ENCODE results near the gene REG4. TPM values are rescaled to one million over a fixed set of nuclear protein-coding genes. Genes with fewer than 3 reads are reported as not detected.

REG4 gene
- total and polyA plus RNA-seq, 2 donors, result 0.14 TPM; not detected in 1

DNA sequence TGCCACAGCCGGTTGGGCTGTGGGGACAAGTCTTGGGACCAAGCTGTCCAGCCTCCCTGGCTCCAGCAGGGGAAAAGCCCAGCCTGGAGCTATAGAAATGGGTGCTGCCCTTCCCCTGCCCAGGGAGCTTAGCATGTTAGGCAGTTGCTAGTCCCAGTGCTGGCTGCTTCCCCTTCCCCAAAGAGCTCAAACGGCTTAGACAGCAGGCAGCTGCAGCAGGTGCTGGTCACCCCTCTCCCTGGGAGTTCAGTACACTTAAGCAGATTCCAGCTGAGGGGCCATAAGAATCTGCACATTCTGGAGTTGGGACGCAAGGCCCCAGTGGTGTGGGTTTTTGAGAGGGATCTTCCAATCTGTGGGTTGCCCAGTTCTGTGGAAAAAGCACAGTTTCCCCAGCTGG lies 11.1 kb upstream of the REG4 start:
- Histone ChIP-seq H3K36me3 (ENCODE audit: insufficient read depth) (no peaks in the 10 kb centered on the region), H3K4me1 (ENCODE audit: insufficient read depth) (no peaks in the 10 kb centered on the region), H3K4me3 (ENCODE audit: low read depth, low read length) (no peak overlapping the region), H3K27ac (ENCODE audit: low read depth) (no peak overlapping the region)
- 84% methylated on average over 3 of the region's 3 CpGs for WGBS
- no peak for DNase-seq (ENCODE audit: extremely low spot score)

DNA sequence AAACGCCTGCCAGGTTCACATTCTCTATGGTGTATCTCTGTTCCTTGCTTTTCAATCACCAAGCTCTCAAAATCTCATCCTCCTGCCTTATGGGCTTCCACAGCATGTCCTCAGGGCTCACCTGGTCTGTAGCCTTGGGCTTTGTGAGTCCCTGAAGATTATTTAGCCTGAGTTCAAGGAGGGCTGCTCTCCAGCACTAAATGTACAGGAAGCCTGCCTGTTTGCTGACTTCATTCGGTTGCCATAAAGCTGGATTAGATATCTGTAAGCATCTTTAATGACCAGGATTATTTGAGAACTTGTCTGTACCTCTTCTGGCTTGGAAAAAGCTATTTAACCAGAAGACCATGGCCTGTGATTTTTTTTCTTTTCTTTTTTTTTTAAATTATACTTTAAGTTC lies 6.9 kb upstream of the REG4 start:
- DNase-seq (ENCODE audit: extremely low spot score), result no peak
- WGBS, result 71% methylated on average over 2 of the region's 2 CpGs
- H3K4me1 ChIP-seq (ENCODE audit: insufficient read depth), result peaks cover 1% of the 10 kb centered on the region
- no peak overlapping the region for H3K4me3 ChIP-seq (ENCODE audit: low read depth, low read length)
- no peaks in the 10 kb centered on the region for H3K36me3 ChIP-seq (ENCODE audit: insufficient read depth)
- no peak overlapping the region for H3K27ac ChIP-seq (ENCODE audit: low read depth)

DNA sequence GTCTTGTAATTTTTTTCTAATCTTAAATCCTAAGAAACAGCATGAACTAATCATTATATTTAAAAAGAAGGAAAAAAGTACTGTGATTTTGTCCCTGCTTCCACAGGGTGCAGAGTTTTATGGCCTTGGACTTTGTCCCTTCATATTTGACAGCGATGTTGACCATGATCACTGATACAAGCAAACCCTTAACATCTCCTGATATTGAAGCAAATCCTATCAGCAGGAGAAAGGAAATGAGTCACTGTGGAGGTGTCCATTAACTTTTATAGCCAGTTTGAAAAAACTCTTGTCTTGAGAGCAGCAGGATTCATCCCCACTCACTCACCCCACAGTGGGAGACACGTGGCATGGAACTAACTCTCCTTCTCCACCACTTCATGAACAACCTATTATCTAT lies 5.1 kb upstream of the REG4 start:
- Histone ChIP-seq H3K4me1 (ENCODE audit: insufficient read depth) (peaks cover 1% of the 10 kb centered on the region), H3K4me3 (ENCODE audit: low read depth, low read length) (no peak overlapping the region), H3K36me3 (ENCODE audit: insufficient read depth) (no peaks in the 10 kb centered on the region), H3K27ac (ENCODE audit: low read depth) (no peak overlapping the region)
- DNase-seq (ENCODE audit: extremely low spot score), result no peak
- 76% methylated on average over 2 of the region's 2 CpGs for WGBS

DNA sequence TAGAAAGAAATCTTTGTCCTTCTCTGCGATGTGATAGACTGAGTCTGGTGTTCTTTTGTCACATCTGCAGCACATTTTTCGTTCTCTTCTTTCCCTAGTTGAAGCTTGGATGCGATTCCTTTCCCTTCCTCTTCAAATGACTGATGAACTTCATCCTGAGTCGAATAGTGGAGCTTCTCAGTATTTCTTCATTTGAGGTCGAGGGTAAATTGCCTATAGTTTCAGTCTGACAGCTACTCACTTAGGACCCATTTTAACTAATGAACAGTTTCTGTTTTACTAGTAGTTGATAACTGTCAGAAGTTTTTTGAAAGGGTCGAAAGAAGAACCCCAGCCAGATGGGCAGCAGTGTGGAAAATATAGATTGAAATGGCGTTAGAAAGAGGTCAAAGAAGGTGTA lies 4.7 kb upstream of the REG4 start:
- Histone ChIP-seq H3K4me1 (ENCODE audit: insufficient read depth) (peaks cover 1% of the 10 kb centered on the region), H3K36me3 (ENCODE audit: insufficient read depth) (no peaks in the 10 kb centered on the region), H3K27ac (ENCODE audit: low read depth) (no peak overlapping the region), H3K4me3 (ENCODE audit: low read depth, low read length) (no peak overlapping the region)
- no peak for DNase-seq (ENCODE audit: extremely low spot score)
- WGBS, result 83% methylated on average over 7 of the region's 7 CpGs

DNA sequence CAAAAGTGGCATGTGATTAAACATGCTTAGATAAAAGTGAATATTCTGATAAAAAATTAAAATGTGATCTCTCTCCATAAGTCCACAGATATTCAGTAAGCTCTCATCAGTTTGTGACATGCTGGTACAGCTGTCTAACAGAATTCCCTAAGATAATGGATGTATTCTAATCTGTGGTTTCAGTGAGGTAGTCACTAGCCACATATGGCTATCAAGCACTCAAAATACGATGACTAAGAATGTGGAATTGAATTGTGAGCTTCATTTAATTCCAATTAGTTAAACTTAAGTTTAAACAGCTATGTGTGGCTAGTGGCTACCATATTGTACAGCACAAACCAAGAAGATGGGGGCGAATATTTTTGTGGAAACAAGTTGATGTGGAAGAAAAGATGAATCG lies 4.1 kb upstream of the REG4 start:
- no peak for DNase-seq (ENCODE audit: extremely low spot score)
- Histone ChIP-seq H3K4me1 (ENCODE audit: insufficient read depth) (peaks cover 1% of the 10 kb centered on the region), H3K27ac (ENCODE audit: low read depth) (no peak overlapping the region), H3K4me3 (ENCODE audit: low read depth, low read length) (no peak overlapping the region), H3K36me3 (ENCODE audit: insufficient read depth) (no peaks in the 10 kb centered on the region)
- WGBS, result 91% methylated on average over 3 of the region's 3 CpGs

DNA sequence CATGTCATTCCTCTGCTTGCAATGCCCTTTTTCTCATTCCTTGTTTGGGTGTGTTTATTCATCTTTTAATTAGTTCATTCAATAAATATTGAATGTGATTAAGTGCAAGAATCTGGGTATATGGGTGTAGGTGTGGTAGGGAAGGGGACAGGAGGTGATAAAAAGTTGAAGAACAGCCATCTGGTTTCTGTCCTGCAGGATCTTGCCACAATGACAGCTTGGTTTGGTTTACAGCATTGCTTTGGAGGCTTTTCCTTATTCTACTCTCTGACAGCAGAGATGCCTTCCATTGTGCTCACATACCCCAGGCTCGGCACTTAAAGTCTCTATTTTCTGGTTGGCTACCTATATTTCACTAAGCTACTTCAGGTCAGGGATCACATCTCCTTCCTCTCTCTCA lies 3.0 kb upstream of the REG4 start:
- WGBS, result 64% methylated on average over 1 of the region's 1 CpG
- no peaks in the 10 kb centered on the region for H3K36me3 ChIP-seq (ENCODE audit: insufficient read depth)
- no peak overlapping the region for H3K4me3 ChIP-seq (ENCODE audit: low read depth, low read length)
- DNase-seq (ENCODE audit: extremely low spot score), result no peak
- peaks cover 1% of the 10 kb centered on the region for H3K4me1 ChIP-seq (ENCODE audit: insufficient read depth)
- H3K27ac ChIP-seq (ENCODE audit: low read depth), result no peak overlapping the region

DNA sequence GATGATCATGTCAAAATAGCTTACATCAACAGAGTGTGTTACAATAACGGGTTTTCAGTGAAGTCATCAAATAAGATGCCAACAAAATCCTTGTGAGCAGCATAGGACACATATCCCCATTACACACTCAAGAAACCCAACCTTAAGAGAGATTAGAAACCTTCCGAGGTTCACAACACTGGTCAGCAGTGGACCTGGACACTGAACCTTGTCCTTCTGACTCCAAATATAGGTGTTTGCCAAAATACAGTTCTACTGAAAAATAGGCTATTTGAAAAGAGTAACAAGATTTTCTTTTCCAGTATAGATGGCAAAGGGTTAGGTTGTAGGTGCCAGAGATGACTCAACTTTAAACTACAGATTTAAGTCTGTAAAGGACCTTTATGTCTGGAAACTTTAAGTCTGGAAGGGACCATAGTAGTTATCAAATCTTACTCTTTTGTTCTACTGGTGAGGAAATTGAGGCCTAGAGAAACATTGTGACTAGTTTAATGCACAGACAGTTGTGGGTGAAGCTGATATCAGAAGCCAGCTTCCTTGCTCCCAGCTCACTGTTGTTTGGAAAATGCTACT lies 811 bp upstream of the REG4 start:
- Histone ChIP-seq H3K27ac (ENCODE audit: low read depth) (no peak overlapping the region), H3K36me3 (ENCODE audit: insufficient read depth) (no peaks in the 10 kb centered on the region), H3K4me3 (ENCODE audit: low read depth, low read length) (no peak overlapping the region), H3K4me1 (ENCODE audit: insufficient read depth) (peaks cover 1% of the 10 kb centered on the region)
- 91% methylated on average over 2 of the region's 2 CpGs for WGBS
- no peak for DNase-seq (ENCODE audit: extremely low spot score)

DNA sequence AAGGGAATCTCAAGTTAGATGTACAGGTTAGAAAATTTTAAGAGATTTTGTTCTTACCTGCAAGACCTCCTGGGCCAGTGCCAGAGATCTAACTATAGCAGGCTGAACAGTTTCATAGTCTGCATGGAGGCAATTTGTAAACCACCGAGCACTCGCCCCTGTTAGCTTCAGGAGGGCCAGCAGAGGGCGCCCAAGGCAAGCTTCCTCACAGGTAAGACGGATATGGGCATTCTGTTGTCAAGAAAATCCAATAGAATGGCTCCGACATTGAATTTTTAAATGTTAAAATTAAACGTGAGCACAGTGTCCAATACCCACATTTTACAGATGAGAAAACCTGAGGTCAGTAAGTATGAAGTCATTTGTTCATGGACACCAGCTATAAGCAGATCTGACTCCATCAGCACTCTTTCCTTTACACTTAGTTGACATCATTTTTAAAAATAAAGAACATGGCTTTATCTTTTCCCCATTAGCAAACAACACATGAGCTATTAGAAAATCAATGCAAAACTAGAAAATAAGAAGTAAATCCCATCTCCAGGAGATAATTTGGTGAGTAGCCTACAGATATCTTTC lies 2.2 kb downstream of the REG4 start:
- 2% methylated on average over 6 of the region's 6 CpGs for WGBS

DNA sequence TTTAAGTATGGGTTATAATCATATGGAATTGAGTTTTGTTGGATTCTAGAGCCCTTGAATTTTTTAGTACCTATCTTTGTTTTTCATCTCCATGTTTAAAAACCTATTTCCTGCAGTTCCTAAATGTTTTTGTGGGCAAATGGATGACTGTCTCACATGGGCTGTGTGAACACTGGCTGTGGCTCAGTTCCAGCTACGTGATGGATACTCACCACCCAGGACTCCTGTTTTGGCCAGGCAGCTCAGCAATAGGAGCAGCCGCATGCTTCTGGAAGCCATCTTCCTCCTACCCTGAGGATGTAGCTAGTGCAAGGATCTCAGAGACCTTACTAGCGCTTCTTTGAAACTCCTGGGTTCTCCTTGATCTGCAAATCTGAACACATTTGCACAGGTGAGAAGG lies 2.8 kb downstream of the REG4 start:
- no peaks in the 10 kb centered on the region for H3K4me1 ChIP-seq (ENCODE audit: insufficient read depth)
- no peaks in the 10 kb centered on the region for H3K36me3 ChIP-seq (ENCODE audit: insufficient read depth)
- DNase-seq (ENCODE audit: extremely low spot score), result no peak
- no peak overlapping the region for H3K4me3 ChIP-seq (ENCODE audit: low read depth, low read length)
- WGBS, result 54% methylated on average over 3 of the region's 3 CpGs
- H3K27ac ChIP-seq (ENCODE audit: low read depth), result no peak overlapping the region

More for the DNA sequence above, 2.2 kb downstream of the REG4 start:
- no peaks in the 10 kb centered on the region for H3K36me3 ChIP-seq (ENCODE audit: insufficient read depth)
- no peaks in the 10 kb centered on the region for H3K4me1 ChIP-seq (ENCODE audit: insufficient read depth)
- H3K27ac ChIP-seq (ENCODE audit: low read depth), result no peak overlapping the region
- no peak overlapping the region for H3K4me3 ChIP-seq (ENCODE audit: low read depth, low read length)
- no peak for DNase-seq (ENCODE audit: extremely low spot score)

DNA sequence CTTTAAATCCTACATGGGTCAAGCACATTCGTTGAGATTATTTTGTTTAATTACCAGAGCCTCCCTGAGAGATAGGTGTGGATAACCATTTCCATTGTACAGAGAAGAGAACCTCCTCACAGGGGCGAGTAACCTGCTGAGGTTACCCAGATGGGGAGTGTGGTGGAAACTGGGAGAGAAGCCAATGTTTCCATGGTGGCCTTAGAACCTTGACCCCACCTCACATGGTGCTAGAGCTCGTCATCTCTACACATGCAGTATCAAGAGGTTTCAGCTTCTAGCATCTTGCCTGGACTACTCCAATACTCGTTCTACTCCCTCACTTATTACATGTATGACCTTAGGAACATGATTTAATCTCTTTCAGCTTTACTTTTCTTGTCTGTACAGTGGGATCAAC lies 4.8 kb downstream of the REG4 start:
- Histone ChIP-seq H3K27ac (ENCODE audit: low read depth) (no peak overlapping the region), H3K4me3 (ENCODE audit: low read depth, low read length) (no peak overlapping the region), H3K4me1 (ENCODE audit: insufficient read depth) (no peaks in the 10 kb centered on the region), H3K36me3 (ENCODE audit: insufficient read depth) (no peaks in the 10 kb centered on the region)
- DNase-seq (ENCODE audit: extremely low spot score), result no peak
- 74% methylated on average over 4 of the region's 4 CpGs for WGBS

DNA sequence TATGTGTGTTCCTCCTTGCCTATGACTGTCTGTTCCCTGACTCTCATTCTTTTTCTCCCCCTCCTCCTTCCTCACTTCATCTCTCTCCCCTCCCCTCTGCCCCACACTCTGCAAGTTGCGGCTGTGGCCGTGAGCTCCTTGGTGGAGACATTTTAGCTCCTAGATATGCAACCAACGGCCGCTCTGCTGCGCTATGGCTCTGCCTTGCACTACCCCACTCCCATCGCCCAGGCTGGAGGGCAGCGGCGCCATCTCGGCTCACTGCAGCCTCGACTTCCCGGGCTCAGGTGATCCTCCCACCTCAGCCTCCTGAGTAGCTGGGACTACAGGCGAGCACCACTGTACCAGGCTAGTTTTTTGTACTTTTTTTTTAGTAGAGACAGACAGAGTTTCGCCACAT lies 5.5 kb downstream of the REG4 start:
- H3K4me3 ChIP-seq (ENCODE audit: low read depth, low read length), result no peak overlapping the region
- H3K4me1 ChIP-seq (ENCODE audit: insufficient read depth), result no peaks in the 10 kb centered on the region
- H3K27ac ChIP-seq (ENCODE audit: low read depth), result no peak overlapping the region
- no peaks in the 10 kb centered on the region for H3K36me3 ChIP-seq (ENCODE audit: insufficient read depth)
- WGBS, result 97% methylated on average over 13 of the region's 13 CpGs
- DNase-seq (ENCODE audit: extremely low spot score), result no peak

DNA sequence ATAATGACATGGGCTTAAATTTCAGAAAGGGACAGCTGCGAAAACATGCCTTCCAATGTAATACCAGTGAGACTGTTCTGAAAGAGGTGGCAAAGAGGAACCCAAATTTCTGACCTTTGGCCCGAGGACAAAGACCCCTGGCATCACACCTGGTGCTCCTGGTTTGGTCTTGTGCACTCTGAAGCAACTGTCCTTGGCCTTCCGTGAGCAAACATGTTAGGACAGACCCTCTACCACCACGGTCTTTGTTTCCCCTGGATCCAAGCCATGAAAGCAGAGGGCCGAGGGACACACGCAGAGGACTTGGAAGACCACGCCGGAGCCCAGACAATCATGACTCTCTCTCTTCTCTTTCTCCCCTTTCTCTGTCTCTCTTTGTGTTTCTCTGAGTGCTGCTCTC lies 6.0 kb downstream of the REG4 start:
- no peaks in the 10 kb centered on the region for H3K36me3 ChIP-seq (ENCODE audit: insufficient read depth)
- H3K4me3 ChIP-seq (ENCODE audit: low read depth, low read length), result no peak overlapping the region
- H3K4me1 ChIP-seq (ENCODE audit: insufficient read depth), result no peaks in the 10 kb centered on the region
- no peak overlapping the region for H3K27ac ChIP-seq (ENCODE audit: low read depth)
- WGBS, result 93% methylated on average over 8 of the region's 8 CpGs
- no peak for DNase-seq (ENCODE audit: extremely low spot score)

DNA sequence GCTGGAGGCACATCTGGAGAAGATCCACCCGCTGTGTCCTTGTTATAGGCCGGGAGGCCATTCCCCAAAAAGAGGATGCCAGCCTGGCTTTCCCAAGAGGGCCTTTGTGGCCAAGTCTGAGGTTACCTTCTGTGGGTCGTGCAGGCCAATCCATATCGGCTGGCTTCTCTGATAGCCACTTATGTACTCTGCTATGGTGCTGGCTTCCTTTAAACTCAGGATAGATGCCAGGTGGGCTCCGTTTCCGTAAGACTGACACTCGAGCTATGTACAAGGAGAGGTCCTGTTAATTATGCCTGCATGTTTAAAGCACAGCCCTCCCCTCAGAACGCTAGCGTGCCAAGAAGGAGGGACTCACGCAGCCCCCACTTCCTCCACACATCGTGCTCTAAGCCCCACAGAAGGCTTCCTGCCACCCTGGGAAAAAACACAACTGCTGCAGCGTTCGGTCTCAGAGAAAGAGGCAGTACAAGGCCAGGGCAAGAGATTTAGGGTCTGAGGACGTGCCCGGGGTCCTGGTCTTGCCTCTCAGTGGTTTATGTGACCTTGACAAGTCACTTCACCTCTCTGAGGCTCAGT lies 11.6 kb downstream of the REG4 start:
- Histone ChIP-seq H3K4me3 (ENCODE audit: low read depth, low read length) (no peak overlapping the region), H3K36me3 (ENCODE audit: insufficient read depth) (no peaks in the 10 kb centered on the region), H3K27ac (ENCODE audit: low read depth) (no peak overlapping the region), H3K4me1 (ENCODE audit: insufficient read depth) (no peaks in the 10 kb centered on the region)
- WGBS, result 90% methylated on average over 15 of the region's 15 CpGs
- DNase-seq (ENCODE audit: extremely low spot score), result no peak

DNA sequence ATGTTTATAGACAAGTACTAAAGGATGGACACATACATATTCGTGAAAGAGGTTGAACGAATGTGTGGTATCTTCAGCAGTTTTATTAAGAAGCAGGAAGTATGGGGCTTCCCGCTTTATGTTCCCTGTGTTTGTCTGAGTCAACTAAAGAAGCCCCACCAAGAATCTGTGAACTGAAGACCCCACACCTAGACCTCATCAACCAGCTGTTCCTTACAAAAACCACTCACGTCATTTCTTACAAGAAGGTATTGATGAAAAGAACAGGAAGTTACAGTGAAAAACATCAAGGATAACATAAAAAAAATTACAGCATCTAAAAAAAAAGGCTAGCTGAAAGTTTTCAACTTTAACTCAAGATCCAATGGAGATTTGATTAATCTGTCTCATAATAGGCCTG lies 12.3 kb downstream of the REG4 start:
- DNase-seq (ENCODE audit: extremely low spot score), result no peak
- no peak overlapping the region for H3K4me3 ChIP-seq (ENCODE audit: low read depth, low read length)
- WGBS, result 93% methylated on average over 4 of the region's 4 CpGs
- H3K27ac ChIP-seq (ENCODE audit: low read depth), result no peak overlapping the region
- H3K4me1 ChIP-seq (ENCODE audit: insufficient read depth), result no peaks in the 10 kb centered on the region
- H3K36me3 ChIP-seq (ENCODE audit: insufficient read depth), result no peaks in the 10 kb centered on the region

All from urinary bladder (tissue), 4 donors.